NCI-H1930 (cell line): ENCODE data around the gene ARRB2.
"Not testable (repeated sequence)": the region's sequence is repeated elsewhere in the genome, so short reads cannot be mapped to it uniquely, and the experiment has no call there.

ENCODE experiments used
- DNase-seq, 2 experiments: peaks; one replicate each; lab custom pipeline; 2025; lab: John Stamatoyannopoulos, UW

ARRB2 gene

GRCh38 chr17:4709794-4710692 is at the start of gene ARRB2:
ARRB2 (plus strand) TSS chr17:4710632; CDS start chr17:4710722, 90 bp downstream.
- DNase-seq, result peak; percentile 93 to 97

GRCh38 chr17:4663711-4664110 is 46.7 kb upstream of the ARRB2 start:
- no peak for DNase-seq

- no peak for DNase-seq
Observed at GRCh38 chr17:4664230-4664629, 46.2 kb upstream of the ARRB2 start.

GRCh38 chr17:4665027-4665426 is 45.4 kb upstream of the ARRB2 start:
- no peak for DNase-seq

GRCh38 chr17:4666296-4666695 is 44.1 kb upstream of the ARRB2 start:
- no peak for DNase-seq

GRCh38 chr17:4667166-4667565 is 43.3 kb upstream of the ARRB2 start:
- no peak for DNase-seq

- DNase-seq, result no peak
Observed at GRCh38 chr17:4672055-4672630, 38.3 kb upstream of the ARRB2 start.

GRCh38 chr17:4672751-4673150 is 37.7 kb upstream of the ARRB2 start:
- no peak for DNase-seq

- DNase-seq, result no peak
Observed at GRCh38 chr17:4673169-4673568, 37.3 kb upstream of the ARRB2 start.

- DNase-seq, result no peak
Observed at GRCh38 chr17:4673986-4674684, 36.3 kb upstream of the ARRB2 start.

- DNase-seq, result no peak
Observed at GRCh38 chr17:4674685-4674998, 35.8 kb upstream of the ARRB2 start.

- no peak for DNase-seq
Observed at GRCh38 chr17:4675791-4676190, 34.6 kb upstream of the ARRB2 start.

- DNase-seq, result no peak
Observed at GRCh38 chr17:4676791-4677190, 33.6 kb upstream of the ARRB2 start.

- DNase-seq, result no peak
Observed at GRCh38 chr17:4678448-4679026, 31.9 kb upstream of the ARRB2 start.

- DNase-seq, result no peak
Observed at GRCh38 chr17:4679658-4680057, 30.8 kb upstream of the ARRB2 start.

- not testable (repeated sequence) for DNase-seq
Observed at GRCh38 chr17:4683739-4684138, 26.7 kb upstream of the ARRB2 start.

GRCh38 chr17:4689872-4690271 is 20.6 kb upstream of the ARRB2 start:
- not testable (repeated sequence) for DNase-seq

GRCh38 chr17:4690745-4691144 is 19.7 kb upstream of the ARRB2 start:
- no peak for DNase-seq

GRCh38 chr17:4691686-4692085 is 18.7 kb upstream of the ARRB2 start:
- DNase-seq, result no peak

- DNase-seq, result no peak
Observed at GRCh38 chr17:4693416-4693815, 17.0 kb upstream of the ARRB2 start.

GRCh38 chr17:4696437-4696805 is 14.0 kb upstream of the ARRB2 start:
- DNase-seq, result no peak

- DNase-seq, result not testable (repeated sequence)
Observed at GRCh38 chr17:4699401-4700056, 10.9 kb upstream of the ARRB2 start.
